Skin of body (tissue), 2 donors: ENCODE measurements around the gene TRAF3IP1. TPM values are rescaled to one million over a fixed set of nuclear protein-coding genes. Genes with fewer than 3 reads are reported as not detected.
"Not testable (repeated sequence)": the region's sequence is repeated elsewhere in the genome, so short reads cannot be mapped to it uniquely, and the experiment has no call there.

Source experiments
- DNase-seq: peaks from one replicate; lab custom pipeline; 2025; lab: John Stamatoyannopoulos, UW
- total RNA-seq: library from RNA; depleted of rRNA; stranded (reverse); fragments of >200 nt; gene quantifications from one replicate; pipeline ENCODE4 v1.2.3, GENCODE V29; 2014

The TRAF3IP1 gene
- total RNA-seq, 1 donor from 2014 or later = 9.4 TPM

GRCh38 chr2:238306672-238306998 lies 13.7 kb upstream of the TRAF3IP1 start:
- DNase-seq = no peak

DNA sequence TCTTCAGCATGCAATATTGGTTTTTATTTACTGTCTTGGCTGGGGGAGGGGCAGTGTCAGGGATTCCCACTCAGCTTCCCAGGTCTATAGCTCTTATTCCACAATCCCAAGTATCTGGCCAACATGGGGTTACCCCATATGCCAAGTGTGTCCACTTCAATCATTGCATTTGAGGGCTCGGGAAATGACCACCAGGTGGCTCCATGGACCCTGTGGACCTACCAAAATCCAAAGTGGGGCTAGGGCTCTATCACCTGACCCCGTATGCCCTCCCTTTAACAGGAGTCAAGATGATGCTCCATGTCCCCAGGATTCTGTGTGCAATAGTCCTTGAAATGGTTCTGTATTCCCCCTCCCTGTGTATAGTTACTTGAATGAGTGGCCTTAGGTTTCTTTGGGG lies 12.1 kb upstream of the TRAF3IP1 start:
- no peak for DNase-seq

- DNase-seq = not testable (repeated sequence)
These were observed 9.6 kb upstream of the TRAF3IP1 start for GRCh38 chr2:238310721-238311120.

DNA sequence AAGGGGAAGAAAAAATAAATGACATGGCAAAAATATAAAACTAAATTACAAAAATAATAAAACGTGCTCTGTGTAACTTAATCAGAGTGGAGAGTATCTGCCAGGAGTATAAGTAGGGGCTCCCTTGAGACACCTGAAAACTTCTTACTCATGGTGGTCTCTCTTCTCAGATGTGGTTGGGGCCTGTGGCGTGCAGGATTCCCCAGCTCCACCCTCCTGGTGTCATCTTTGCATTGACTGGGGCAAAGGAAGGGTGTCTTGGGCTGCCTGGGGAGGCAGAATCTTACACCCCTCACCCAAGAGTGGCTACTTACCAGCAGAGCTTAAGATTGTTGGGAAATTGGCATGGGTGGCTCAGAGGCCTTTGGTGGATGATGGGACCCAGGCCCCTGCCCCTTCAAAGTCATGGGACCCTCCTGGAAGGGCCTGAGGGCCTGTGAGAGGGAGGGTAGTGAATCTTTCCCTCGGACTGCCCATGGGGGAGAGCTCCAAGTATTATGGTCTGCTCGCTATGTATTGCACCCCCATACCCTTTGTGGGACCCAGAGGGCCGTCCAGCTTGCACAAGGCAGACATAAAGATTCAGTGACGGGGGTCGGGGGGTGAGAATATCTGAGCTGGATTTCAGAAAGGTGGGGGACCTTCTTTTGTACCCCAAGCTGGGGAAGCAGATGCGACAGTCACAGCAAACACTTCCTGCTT lies 6.9 kb upstream of the TRAF3IP1 start:
- DNase-seq = no peak

DNA sequence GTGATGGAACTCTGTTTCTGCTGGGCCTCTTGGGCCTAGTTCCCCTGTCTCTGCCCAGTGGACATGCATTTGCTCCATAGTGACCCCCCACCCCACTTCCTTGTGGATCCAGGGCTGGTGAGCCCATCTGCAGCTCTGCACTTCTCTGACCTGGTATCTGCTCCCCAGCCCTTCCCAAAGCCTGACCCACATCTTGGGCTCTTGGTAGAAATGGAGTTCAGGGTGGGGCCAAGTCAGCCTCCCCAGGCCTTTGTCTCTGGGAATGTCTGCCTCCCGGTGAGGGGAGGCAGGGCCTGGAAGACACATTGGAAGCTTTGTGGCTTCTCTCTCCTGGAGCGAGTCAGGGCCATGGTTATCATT lies 6.3 kb upstream of the TRAF3IP1 start:
- no peak for DNase-seq

DNA sequence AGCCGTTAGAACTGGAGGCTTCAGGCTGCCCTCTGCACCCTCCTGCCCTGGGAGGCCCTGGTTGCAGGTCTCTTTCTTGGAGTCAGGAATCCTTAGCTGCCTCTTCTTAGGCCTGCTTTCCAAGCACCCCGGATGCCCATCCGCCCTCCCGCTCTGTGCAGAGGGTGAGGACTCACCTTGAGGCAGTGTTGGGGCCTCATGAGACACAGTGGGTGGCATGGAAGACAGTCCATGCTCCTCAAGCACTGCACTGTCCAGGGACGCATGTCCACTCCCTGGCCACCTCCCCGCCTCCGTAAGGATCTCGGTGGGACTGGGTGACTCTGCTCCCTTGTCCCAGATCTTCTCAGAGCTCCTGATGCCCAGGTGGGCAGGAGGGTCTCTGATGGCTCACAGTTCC lies 5.7 kb upstream of the TRAF3IP1 start:
- no peak for DNase-seq

- DNase-seq = no peak
These were observed 5.2 kb upstream of the TRAF3IP1 start for GRCh38 chr2:238315031-238315595.

DNA sequence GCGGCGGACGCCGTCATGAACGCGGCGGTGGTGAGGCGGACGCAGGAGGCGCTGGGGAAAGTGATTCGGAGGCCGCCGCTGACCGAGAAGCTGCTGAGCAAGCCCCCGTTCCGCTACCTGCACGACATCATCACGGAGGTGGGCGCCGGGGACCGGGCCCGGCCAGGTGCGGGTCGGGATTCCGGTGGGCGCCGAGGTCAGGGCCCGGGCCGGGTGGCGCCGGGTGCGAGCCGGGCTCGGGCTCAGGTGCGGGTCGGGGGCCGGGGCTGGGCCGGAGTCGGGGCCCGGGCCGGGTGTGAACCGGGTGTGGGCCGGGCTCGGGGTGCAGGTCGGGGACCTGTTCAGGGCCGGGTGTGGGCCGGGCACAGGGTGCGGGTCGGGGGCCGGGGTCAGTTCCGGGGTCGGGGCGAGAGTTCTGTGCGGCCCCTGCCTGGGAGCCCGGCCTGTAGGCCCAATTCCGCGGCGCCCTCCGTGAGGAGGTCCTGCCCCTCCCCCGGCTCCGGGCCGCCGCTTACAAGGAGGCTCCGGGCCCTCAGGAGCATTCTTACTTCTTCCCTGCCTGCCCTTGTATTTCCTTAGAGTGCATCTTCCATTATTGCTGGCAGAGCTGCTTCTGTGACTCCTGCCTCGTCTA lies 447 bp downstream of the TRAF3IP1 start:
- DNase-seq = no peak

- DNase-seq = no peak
These were observed 1.1 kb downstream of the TRAF3IP1 start for GRCh38 chr2:238321467-238321866.

GRCh38 chr2:238322001-238322411 lies 1.7 kb downstream of the TRAF3IP1 start:
- DNase-seq = no peak

GRCh38 chr2:238324248-238324647 lies 3.9 kb downstream of the TRAF3IP1 start:
- not testable (repeated sequence) for DNase-seq

DNA sequence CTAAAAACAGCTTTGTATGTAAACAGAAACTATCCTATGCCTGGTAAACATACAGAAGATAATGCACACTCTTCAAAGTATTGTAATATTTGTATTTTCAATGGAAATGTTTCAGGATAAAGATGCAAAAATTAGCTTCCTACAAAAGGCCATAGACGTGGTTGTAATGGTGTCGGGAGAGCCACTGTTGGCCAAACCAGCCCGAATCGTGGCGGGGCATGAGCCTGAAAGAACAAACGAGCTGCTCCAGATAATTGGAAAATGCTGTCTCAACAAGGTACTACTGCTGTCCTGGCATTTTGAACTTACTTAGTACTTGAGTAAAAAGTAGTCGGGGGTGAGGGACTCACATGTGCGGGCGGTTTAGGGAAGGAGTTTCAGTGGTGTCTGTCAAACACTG lies 5.4 kb downstream of the TRAF3IP1 start:
- no peak for DNase-seq

DNA sequence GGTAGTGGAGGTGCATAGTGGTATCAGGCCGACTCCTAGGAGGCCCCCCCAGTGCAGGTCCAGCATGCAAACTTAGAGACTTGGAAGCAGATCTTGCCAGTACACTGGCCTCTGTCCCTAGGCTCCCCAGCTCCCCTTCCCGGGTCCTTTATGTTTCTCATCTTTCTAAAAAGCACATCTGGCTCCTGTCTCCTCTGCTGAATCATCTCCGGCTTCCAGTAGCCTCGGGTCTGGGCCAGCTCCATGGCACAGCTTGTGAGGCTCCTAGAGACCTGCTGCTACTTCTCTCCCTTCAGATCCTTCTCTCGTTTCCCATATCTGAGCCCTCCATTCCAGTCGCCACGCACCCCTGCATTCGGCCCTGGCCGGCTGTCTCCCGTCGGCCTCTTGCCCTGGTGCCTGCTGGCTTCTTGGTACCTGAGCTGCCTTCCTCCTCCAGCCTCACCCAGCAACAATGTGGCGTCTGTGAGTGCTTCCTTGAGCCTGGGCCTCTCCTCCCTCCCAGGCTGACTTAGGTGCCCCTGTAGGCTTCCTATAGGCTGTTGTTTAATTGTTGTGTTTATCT lies 6.6 kb downstream of the TRAF3IP1 start:
- no peak for DNase-seq

DNA sequence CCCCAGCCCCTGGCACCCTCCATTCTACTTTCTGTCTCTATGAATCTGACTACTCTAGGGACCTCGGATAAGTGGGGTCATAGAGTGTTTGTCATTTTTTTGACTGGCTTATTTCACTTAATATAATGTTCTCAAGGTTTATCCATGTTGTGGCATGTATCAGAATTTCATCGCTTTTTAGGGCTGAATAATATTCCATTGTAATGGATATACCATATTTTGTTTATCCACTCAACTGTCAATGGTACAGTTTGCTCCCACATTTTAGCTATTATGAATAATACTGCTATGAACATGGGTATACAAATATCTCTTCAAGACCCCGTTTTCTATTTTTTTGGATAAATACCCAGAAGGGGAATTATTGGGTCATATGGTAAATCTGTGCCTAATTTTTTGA lies 7.4 kb downstream of the TRAF3IP1 start:
- no peak for DNase-seq

- no peak for DNase-seq
These were observed 10.1 kb downstream of the TRAF3IP1 start for GRCh38 chr2:238330391-238330790.

GRCh38 chr2:238331916-238332315 lies 11.6 kb downstream of the TRAF3IP1 start:
- DNase-seq = no peak

- no peak for DNase-seq
These were observed 14.6 kb downstream of the TRAF3IP1 start for GRCh38 chr2:238334885-238335284.

DNA sequence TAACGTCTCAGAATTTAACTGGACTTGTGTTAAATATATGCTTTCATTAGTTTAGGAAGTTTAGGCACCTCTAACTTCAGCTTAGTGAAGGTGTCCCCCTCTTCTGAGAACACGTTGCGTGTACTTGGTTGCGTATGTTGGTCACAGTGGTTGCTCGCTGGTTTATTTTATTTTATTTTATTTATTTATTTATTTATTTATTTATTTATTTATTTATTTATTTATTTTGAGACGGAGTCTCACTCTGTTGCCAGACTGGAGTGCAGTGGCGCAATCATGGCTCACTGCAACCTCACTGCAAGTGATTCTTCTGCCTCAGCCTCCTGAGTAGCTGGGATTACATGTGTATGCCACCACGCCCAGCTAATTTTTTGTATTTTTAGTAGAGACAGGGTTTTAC lies 15.3 kb downstream of the TRAF3IP1 start:
- DNase-seq = not testable (repeated sequence)

DNA sequence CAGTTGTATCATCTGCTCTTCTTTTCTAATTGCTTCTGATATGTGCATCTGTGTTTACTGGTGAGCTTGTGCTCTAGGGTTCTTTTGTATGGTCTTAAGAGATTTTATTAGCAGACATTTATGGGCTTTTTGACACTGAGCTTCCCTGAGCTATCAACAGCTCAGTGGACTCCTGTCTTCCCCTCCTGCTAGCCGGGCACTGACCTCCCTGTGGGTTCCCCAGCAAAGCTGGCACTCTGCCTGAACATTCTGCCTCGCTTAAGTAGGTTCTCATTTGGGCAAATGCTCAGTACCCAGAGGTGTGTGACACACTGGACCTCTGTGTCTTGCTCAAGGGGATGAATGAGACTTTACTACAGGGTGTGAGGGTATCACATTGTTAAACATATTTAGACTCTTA lies 15.8 kb downstream of the TRAF3IP1 start:
- no peak for DNase-seq

- DNase-seq = no peak
These were observed 16.6 kb downstream of the TRAF3IP1 start for GRCh38 chr2:238336793-238337444.

- no peak for DNase-seq
These were observed 17.5 kb downstream of the TRAF3IP1 start for GRCh38 chr2:238337846-238338245.

DNA sequence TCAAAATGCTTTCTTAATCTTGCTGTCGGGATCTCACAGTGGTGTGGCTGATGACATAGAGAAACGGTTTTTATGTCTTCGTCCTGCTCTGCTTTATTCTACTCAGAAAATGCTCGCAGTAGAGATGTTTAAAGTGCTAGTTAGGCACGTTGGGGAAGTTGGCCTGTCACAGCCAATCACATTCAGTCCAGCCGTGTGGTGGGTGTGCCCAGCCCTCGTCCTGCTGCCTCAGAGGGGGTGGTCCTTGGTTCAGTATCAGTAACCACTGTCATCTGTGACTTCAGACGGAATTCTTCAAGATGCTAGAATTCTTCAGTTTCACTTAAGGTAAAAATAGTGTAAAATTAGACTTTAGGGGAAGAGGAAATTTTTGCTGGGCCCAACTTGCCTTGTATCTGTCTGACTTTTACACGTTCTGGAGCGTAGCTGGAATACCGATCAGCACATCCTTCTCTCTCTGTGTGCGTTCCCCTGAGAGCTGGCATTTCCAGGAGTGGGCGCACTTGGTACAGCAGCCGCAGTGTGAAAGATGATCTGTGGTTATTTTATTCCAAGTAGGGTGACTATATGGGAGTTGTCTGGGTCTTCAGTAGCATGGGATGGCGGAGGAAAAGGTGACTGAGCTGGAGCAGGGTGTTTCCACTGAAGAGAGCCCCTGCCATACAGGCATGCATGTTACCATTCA lies 18.5 kb downstream of the TRAF3IP1 start:
- no peak for DNase-seq
